Stimulated activated CD4-positive, alpha-beta T cell treated with anti-CD3 and anti-CD28 coated beads, TNF-alpha, amount 100 ng/mL, for 4 hours (primary cell): ENCODE measurements around the gene ATG9B.
A peak's percentile ranks its signal among the peaks of the same experiment; 100 is the strongest.
"Not testable (repeated sequence)": the region's sequence is repeated elsewhere in the genome, so short reads cannot be mapped to it uniquely, and the experiment has no call there.

Experiments used
- DNase-seq, 3 experiments: peaks; one replicate each; pipeline ENCODE4 v3.0.0-alpha.2; 2020; ENCODE audit warnings: low read depth in 3 of 3

The ATG9B gene

DNA sequence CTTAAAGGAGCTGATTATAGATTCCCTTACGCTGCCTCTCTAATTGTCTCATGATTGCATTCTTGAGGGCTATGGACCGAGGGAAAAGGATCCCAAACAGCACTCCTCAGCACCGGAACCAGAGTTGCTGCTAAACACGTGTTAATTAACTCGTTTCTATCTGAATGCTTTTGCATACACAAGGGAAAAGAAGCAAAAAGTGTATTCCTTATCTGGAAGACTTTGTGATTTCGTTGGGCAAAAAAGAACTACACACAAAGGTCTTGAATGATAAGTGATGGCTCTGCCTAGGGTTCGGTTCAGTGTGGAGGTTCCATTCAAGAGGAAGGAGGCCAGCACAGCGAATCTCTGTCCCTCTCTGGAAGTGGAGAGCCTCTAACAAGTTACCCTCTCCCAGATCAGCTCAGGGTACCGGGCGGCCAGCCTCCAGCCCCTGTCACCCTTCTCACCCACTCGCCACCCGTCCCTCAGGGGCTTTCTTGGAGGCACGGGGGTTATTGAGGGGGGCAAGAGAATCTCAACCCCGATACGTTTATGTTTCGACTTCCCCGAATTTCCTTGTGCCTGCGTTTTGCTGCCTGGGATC is 34.6 kb upstream of the ATG9B start:
- peak in 1 of 3 experiments; percentile 21 for DNase-seq

DNA sequence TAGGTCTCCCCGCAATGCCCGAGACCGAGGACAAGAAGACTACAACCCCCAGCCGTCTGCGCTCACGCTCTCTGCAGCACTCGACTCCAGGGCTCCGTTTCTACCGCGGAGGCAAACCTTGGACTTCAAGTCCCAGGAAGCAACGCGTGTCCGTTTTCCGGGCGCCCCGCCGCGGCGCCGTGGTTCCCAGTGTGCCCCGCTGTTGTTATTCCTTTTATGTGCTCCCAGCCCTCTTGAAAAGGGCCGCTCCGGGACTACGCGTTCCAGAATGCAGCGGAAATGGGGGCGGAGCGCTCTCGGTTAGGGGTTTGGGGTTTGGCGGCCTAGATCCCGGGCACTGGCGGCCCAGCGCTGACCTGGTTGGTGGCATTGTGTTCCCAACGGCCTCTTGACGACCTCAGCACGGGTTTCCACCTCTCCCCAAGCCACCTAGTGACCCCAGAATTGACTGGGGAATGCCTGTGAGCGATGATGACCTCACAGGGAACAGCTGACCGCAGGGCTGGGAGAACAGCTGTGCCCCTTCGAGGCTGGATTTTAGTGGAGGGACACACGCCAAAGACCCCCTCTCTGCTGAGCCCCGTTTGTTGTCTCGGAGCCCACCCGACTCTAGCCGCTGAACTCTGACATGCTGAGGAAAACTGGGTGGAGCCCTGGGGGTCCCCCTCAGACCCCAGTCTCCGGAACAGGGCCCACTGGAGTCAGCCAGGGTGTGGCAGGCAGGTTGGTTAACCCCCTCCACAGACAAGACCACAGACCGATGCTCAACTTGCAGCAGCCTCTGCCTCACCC is 33.9 kb upstream of the ATG9B start:
- DNase-seq = peak; percentile 89 to 95 (median 95)

DNA sequence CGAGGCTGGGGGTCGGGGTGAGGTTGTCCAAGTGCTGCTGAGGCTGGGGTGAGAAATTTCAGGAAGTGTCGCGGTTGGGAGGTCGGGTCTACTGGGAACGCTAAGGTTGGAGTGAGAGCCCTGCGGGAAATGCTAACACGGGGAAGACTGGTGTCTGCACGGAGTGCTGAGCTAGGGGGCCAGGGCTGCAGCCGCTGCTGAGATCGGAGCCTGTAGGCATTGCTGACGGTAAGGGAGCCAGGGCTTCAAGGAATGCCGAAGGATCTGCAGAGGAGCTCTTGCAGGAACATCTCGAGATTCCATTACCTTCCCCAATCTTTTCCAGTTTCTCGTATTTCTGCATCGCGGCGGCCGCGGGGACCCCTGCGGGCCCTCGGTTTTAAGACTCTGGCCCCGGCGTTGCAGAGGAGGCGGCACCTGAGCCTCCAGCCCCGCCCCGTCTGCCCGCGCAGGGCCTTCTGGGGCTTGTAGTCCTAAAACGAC is 33.3 kb upstream of the ATG9B start, which contains the start of gene CDK5:
Gene CDK5 (minus strand): TSS at position 392 of the 483 bp plus-strand sequence. CDS start 49 bp downstream, at position 343.
- no peak for DNase-seq

DNA sequence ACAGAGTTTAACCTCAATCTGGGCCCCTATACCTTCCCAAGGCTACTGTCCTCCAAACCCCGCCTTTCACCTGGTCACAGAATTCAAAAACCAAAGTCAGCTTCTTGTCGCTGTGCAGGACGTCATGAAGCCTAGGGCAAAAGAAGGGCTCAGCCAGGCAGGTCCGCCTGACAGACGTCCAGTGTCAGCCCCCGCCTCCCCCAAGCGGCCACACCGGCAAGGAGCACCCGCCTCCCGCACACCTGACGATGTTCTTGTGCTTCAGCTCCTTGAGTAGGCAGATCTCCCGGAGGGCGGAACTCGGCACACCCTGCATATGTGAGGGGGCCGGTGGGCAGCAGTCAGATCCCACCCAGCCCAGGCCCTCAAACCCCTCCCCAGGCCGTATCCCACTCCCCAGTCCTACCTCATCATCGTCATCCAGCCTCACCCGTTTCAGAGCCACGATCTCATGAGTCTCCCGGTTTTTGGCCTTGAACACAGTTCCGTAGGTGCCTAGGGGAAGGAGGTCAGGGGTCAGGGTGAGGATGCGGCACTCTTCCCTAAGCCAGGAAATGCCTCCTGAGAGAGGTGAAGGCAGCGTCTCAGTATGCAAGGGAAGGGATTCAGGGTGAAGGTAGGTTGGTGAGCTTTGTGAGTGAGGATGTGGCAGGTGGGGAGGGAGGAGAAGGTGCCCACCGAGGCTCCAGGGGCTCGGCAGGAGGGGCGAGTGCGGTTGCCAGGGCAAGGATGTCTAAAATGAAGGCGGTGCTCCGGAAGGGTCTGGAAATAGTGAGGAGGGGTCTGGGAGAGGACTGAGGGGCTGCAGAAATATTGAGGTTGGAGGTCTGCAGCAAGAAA is 32.6 kb upstream of the ATG9B start:
- DNase-seq = no peak

DNA sequence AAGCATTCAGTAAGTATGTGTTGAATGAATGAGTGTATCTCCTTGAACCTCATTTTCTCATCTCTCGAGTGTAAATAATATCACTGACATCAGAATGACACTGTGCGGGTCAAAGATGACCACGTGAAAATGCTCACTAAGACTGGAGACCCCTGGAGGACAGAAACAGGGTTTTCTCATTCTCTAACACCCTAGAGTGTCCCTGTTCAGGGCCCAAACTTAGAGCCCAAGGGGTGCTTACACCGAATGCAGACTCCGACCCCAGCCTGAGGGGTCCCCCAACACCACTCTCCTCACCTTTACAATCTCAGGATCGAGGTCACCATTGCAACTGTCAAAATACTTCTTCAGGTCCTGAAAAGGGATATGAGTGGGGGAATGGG is 32.0 kb upstream of the ATG9B start:
- DNase-seq = no peak

DNA sequence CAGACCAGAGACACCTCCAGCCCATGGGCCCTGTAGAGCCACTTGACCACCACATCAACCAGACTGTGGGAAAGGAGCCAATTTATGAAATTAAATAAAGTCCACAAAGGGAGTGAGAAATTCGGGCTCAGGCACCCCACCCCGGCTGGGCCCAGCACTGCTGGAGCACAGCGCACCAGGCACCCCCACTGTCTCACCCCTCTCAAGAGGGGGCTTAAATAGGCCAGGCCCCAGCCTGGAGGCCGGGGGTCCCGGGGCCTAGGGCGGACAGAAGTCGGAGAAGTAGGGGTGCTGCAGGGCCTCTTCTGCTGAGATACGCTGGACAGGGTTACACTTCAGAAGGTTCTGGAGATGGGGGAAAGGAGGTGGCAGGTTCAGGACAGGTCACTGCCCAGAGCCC is 29.5 kb upstream of the ATG9B start:
- DNase-seq = no peak

DNA sequence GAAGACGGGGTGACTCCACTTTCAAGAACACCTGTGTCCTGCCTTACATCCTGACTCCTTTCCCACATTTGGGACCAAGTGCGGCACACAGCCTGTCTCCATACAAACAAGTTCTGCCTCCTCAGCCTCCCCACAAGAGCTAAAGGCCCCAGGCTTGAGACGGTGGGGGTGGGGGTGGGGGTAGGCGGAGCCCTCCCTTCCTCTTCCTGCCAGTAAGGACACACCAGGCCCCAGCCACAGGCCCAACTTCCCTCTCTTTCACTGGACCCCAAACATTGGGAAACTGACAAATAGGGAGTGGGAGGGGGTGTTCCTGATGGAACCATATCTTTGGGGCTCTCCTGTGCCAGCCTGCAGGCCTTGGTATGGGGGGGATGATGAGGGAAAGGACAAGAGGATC is 28.8 kb upstream of the ATG9B start:
- no peak for DNase-seq

DNA sequence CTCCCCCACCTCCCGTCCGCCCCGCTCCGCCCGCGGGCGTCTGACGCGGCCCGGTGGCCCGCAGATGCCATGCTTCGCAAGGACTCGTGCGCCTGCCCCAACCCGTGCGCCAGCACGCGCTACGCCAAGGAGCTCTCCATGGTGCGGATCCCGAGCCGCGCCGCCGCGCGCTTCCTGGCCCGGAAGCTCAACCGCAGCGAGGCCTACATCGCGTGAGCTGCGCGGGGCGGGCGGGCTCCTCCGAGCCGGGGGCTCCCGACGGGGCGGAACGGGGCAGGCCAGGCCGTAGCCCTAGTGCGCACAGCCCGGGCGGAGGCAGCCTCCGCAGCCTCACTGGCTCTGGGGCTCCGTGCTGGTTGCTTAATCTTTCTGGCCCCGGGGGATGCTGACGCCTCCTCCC is 26.8 kb upstream of the ATG9B start:
- DNase-seq = peak in 2 of 3 experiments; percentile 10 to 13

DNA sequence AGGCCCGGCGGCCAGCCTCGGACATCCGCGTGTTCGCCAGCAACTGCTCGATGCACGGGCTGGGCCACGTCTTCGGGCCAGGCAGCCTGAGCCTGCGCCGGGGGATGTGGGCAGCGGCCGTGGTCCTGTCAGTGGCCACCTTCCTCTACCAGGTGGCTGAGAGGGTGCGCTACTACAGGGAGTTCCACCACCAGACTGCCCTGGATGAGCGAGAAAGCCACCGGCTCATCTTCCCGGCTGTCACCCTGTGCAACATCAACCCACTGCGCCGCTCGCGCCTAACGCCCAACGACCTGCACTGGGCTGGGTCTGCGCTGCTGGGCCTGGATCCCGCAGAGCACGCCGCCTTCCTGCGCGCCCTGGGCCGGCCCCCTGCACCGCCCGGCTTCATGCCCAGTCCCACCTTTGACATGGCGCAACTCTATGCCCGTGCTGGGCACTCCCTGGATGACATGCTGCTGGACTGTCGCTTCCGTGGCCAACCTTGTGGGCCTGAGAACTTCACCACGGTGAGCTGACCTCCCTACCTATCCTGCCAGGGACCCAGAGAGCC is 24.7 kb upstream of the ATG9B start:
- DNase-seq = no peak

DNA sequence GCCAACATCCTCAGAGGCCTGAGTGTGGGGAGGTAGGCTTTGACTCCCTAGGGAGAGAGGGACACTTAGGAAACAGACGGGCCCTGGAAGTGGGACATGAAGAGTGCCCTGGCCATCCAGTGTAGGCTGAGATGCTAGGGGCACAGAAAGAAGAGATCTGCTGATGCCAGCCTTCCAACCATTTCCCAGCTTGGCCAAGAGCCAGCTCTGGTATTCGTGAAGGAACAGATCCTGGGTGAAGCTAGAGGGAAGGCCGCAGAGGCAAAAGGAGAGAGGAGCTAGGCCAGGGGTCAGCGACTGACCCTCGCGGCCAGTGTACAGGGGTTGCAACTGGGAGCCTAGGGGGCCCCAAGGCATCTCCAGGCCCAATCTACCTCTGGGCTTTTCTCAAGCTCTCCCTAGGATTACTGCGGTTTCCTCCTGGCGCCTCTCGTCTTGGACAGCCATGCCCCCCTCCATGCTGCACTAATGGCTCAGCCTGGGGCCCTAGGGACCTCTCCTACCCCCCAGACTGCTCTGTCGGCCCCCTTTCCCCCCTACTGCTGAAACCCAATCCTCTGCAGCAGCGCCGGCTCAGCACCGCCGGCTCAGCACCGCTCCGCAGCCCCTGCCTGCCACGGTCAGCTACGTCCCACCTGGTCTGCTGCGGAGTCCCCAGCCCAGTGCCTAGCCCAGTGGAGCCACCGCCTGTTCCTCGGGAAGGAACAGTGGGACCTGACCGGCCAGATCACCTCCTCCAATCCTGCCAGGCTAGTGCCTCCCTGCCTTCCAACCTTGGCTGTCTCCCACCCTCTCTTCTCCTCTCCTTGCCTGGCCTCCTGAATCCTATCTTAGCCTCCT is 23.9 kb upstream of the ATG9B start, which contains the start of gene ASIC3:
Gene ASIC3 (plus strand): TSS at position 556 of the 840 bp plus-strand sequence. CDS start 355 bp downstream, outside the sequence.
- DNase-seq = no peak

DNA sequence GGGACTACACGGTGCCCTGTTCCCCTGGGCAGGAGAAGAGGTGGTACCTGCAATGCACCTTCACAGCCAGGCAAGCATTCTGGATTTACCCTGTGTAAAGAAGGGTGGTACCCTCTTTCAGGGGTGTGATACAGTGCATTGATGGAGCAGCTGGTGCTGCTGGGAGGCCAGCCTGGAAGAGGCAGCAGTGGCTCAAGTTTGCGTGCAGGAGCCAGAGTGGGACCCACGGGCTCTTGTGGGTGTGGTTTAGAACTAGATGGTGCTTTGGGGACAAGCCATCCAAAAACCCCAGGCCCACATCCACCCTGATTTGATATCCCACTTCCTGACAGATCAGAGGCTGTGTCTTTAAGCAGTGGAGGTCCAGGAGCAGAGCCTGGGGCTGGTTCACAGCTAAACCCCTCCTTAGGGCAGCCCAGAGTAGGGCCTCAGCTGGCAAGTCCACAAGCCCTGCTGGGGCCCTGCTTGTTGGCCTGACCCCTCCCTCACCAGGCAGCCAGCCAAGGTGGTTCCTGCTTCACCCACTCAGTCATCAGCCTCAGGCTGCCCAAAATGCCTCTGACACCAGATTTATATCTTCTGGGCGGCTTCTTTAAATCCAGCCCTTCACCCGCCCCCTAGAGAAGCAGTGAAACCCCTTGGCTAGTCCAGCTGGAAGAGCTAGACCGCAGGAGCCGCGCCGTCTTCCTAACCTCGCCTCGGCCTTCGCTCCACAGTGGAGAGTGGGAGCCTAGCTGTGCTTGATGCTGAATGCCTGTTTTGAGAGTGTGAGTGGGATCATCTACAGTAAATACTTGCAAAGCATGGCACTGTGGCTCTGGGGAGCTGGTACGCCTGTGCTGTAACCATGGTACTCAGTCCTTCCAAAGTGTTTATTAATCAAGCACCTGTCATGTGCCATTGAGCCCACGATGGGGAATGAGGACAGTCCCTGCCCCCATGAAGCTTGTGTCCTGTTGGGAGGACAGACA is 22.6 kb upstream of the ATG9B start:
- no peak for DNase-seq

DNA sequence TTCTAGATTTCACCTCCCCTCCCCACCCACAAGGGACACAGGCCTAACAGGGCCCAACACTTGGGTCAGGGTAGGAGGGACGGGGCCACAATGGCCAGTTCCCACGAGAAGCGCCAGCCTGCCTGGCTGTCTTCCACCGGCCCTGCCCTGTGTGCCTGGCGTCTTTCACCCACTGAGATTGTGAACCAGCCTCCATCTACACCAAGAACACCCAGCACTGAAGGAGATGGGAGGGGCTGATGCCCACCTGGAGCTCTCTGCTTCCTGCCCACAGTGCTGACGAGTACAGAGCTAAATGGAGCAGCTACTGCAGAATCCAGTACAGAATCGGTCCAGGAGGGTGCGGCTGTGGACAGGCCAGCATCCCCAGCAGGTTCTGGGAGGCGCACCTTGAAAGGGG is 21.7 kb upstream of the ATG9B start:
- no peak for DNase-seq

DNA sequence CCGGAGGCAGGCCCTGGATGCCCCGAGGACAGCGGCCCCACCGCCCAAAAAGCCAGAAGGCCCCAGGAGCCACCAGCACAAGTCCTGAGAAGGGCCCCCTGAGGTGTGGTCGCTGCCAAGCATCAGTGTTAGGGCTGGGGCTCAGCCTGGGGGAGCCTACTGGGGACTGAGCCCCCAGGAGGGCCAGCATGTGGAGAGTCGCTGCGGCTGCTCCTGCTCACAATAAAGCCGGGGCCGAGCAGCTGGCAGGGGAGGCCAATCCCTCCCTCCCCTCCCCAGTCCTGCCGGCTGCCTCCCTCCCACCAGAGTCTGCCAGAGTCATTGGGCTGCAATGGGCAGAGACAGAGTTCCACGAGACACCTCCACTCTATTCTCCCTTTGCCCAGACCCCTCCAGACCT is 21.0 kb upstream of the ATG9B start:
- DNase-seq = no peak

DNA sequence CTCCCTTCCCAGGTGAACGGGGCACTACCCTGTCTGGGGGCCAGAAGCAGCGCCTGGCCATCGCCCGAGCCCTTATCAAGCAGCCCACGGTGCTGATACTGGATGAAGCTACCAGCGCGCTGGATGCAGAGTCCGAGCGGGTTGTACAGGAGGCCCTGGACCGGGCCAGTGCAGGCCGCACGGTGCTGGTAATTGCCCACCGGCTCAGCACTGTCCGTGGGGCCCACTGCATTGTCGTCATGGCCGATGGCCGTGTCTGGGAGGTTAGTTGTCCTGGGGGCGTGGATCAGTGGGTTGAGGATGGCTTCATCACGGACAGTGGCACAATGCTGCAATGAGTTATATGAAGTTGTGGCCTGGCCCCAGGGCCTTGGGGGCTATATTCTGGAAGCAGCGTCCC is 19.7 kb upstream of the ATG9B start:
- no peak for DNase-seq

DNA sequence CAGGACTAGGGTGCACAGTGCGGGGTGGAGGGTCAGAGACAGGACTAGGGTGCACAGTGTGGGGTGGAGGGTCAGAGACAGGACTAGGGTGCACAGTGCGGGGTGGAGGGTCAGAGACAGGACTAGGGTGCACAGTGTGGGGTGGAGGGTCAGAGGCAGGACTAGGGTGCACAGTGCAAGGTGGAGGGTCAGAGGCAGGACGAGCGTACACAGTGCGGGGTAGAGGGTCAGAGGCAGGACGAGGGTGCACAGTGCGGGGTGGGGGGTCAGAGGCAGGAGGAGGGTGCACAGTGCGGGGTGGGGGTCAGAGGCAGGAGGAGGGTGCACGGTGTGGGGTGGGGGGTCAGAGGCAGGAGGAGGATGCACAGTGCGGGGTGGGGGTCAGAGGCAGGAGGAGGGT is 19.2 kb upstream of the ATG9B start:
- DNase-seq = not testable (repeated sequence)

DNA sequence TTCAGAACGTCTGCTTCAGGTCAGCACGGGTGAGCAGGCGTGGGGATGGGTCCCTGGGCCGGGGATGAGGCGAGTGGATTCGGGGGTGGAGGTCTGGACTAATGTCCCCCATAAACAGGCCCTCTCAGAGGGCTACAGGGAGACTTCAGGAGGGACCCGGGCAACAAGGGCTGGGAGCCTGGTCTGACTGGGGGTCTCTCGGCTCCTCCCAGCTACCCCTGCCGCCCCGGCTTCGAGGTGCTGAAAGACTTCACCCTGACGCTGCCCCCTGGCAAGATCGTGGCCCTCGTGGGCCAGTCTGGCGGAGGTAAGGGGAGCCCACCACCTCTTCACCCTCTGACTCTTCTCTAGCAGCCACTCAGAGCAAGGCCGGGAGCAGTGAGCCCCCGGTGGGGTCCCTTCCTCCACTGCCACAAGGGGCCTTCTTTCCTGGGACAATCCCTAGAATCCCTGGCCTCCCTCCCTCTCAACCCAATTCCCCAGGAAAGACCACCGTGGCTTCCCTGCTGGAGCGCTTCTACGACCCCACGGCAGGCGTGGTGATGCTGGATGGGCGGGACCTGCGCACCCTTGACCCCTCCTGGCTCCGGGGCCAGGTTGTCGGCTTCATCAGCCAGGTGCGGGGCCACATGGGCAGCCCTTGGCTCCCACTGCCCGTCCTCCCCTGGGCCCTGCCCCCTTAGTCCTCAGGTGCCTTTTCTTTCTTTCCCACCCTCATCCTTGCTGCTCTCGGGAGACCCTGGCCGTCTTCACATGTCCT is 16.5 kb upstream of the ATG9B start:
- no peak for DNase-seq

DNA sequence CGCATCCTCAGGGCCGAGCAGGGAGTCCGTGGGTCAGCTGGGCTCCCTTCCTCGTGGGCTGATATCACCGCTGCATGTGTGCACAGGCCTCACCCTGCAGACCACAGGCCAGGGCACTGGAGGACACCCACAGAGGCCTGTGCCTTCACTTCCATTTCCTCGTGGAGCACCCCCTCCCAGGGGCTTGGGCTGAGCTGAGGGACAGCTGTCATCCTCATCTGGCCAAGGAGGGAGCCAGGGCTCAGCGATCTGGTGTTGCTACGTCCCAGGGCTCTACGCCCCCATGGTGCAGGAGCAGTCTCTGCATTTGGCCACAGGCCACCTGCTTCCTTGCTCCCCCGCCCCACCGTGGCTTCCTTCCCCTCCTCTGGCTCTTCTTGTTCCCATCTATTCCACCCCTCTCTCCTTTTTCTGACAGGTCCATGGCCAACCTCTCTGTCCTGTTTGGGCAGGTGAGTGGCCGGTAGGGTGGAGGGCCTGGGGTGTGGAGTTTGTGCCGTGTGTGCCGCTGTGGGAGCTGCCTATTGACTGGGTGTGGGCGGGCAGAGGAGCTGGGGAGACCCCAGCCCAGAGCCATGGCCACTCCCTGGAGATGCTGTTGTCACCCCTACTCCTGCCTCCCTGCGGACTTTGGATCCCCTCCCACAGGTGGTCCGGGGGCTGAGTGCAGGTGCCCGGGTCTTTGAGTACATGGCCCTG is 15.7 kb upstream of the ATG9B start:
- DNase-seq = no peak
